Colonic mucosa (tissue), 4 donors: ENCODE data around the gene RABGAP1L. TPM values are rescaled to one million over a fixed set of nuclear protein-coding genes. Genes with fewer than 3 reads are reported as not detected.
"Not testable (repeated sequence)": the region's sequence is repeated elsewhere in the genome, so short reads cannot be mapped to it uniquely, and the experiment has no call there.

Experiments
- DNase-seq: peaks from one replicate; pipeline ENCODE4 v3.0.0-alpha.2; 2020
- H3K27ac ChIP-seq: fragments of 200-600 bp; one replicate; pipeline ENCODE4 v1.8.0; 2021
- H3K27me3 ChIP-seq: fragments of 200-600 bp; one replicate; pipeline ENCODE4 v1.8.0; 2021
- H3K36me3 ChIP-seq: fragments of 200-600 bp; one replicate; pipeline ENCODE4 v1.8.0; 2021
- H3K4me1 ChIP-seq: fragments of 200-600 bp; one replicate; pipeline ENCODE4 v1.8.0; 2021; ENCODE audit warnings: mild to moderate bottlenecking
- H3K4me3 ChIP-seq: fragments of 200-600 bp; one replicate; pipeline ENCODE4 v1.8.0; 2021
- H3K9ac ChIP-seq, 2 donors: one replicate each; pipeline ENCODE4 v1.7.0; 2013; ENCODE audit warnings: control low read depth in 2 of 2, low read depth in 2 of 2, low read length in 2 of 2
- H3K9me3 ChIP-seq: fragments of 200-600 bp; one replicate; pipeline ENCODE4 v1.8.0; 2021
- intact Hi-C: fragments of 100-400 bp; cut with DNase I; formaldehyde crosslinking; loops from one replicate; pipeline ENCODE4 v1.14.1; 2022
- total RNA-seq, 2 donors: library from RNA; stranded (reverse); fragmentation: NEBNext Ultra II Directional in 1 of 2; extraction: Animal tissue kit (Norgen Biotek cat#: 25700) in 1 of 2; gene quantifications; one replicate each; pipeline ENCODE4 v1.2.1, GENCODE V29; 2021
- TF ChIP-seq, protein P1 (sequence below): fragments of 200-600 bp; IDR thresholded peaks from one replicate; pipeline ENCODE4 v1.8.0; 2022; ENCODE audit warnings: antibody characterized with exemption, mild to moderate bottlenecking
- donor health status: healthy.
- donor health status: DM: no; HTN: no; CAD: no.
- donor health status: DM: no; HTN: no; CAD: no.

Gene RABGAP1L
- total RNA-seq, 2 donors from 2014 or later: 50.3 to 87.0 TPM

- Histone ChIP-seq H3K9ac (no peak overlapping the region), H3K27me3 (no peaks in the 10 kb centered on the region), H3K27ac (no peak overlapping the region), H3K36me3 (no peaks in the 10 kb centered on the region), H3K4me1 (no peaks in the 10 kb centered on the region), H3K9me3 (peaks cover 3% of the 10 kb centered on the region), H3K4me3 (no peak overlapping the region)
- no peak for DNase-seq
- intact Hi-C loops: no loop called here
- TF ChIP-seq, protein P1, sequence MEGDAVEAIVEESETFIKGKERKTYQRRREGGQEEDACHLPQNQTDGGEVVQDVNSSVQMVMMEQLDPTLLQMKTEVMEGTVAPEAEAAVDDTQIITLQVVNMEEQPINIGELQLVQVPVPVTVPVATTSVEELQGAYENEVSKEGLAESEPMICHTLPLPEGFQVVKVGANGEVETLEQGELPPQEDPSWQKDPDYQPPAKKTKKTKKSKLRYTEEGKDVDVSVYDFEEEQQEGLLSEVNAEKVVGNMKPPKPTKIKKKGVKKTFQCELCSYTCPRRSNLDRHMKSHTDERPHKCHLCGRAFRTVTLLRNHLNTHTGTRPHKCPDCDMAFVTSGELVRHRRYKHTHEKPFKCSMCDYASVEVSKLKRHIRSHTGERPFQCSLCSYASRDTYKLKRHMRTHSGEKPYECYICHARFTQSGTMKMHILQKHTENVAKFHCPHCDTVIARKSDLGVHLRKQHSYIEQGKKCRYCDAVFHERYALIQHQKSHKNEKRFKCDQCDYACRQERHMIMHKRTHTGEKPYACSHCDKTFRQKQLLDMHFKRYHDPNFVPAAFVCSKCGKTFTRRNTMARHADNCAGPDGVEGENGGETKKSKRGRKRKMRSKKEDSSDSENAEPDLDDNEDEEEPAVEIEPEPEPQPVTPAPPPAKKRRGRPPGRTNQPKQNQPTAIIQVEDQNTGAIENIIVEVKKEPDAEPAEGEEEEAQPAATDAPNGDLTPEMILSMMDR: no peak
Measured at GRCh38 chr1:174324493-174324892, 165.2 kb downstream of the RABGAP1L start.

GRCh38 chr1:174324939-174325338 is 165.6 kb downstream of the RABGAP1L start:
- Histone ChIP-seq H3K36me3 (no peaks in the 10 kb centered on the region), H3K9me3 (peaks cover 3% of the 10 kb centered on the region), H3K4me1 (no peaks in the 10 kb centered on the region), H3K4me3 (no peak overlapping the region), H3K27ac (no peak overlapping the region), H3K27me3 (no peaks in the 10 kb centered on the region), H3K9ac (no peak overlapping the region)
- intact Hi-C loops: no loop called here
- TF ChIP-seq, protein P1: no peak
- no peak for DNase-seq

DNA sequence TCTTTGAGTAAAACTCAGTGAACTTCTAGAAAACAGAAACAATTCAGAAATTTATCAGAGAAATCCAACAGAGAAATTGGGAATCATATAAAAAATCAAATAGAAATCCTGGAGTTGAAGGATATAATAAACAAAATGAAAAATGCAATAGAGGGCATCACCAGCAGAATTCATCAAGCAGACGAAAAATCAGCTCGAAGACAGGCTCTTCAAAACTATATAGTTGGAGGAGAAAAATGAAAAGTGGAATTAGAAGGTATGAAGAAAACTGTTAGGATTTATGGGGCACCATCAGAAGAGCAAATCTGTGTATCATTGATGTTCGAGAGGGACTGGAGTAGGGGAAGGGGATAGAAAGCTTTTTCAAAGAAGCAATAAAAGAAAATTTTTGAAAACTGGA is 167.0 kb downstream of the RABGAP1L start:
- TF ChIP-seq, protein P1: no peak
- Histone ChIP-seq H3K4me1 (no peaks in the 10 kb centered on the region), H3K27me3 (no peaks in the 10 kb centered on the region), H3K27ac (no peak overlapping the region), H3K9ac (no peak overlapping the region), H3K36me3 (no peaks in the 10 kb centered on the region), H3K9me3 (no peaks in the 10 kb centered on the region), H3K4me3 (no peak overlapping the region)
- intact Hi-C loops: no loop called here
- DNase-seq: no peak

DNA sequence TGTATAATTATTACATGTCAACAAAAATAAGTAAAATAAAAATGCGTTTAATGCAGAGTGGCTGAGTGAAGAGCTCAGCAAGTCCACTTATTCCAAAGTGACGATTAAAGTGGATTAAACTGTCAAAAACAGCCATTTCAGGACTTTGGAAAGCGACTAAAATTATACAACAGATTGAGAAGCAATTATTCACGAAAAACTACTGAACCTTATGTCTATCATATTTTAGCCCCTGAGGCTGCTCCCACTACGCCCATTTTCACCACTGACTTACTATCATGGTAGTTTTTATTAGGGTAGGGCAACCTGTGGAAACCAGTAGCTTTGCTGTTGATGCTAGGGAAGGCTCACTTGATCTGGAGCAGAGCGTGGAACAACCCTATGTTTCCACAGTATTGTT is 174.1 kb downstream of the RABGAP1L start:
- intact Hi-C loops: no loop called here
- Histone ChIP-seq H3K27ac (no peak overlapping the region), H3K9ac (no peak overlapping the region), H3K36me3 (no peaks in the 10 kb centered on the region), H3K27me3 (no peaks in the 10 kb centered on the region), H3K4me1 (no peaks in the 10 kb centered on the region), H3K9me3 (no peaks in the 10 kb centered on the region), H3K4me3 (no peak overlapping the region)
- no peak for DNase-seq
- TF ChIP-seq, protein P1: no peak

DNA sequence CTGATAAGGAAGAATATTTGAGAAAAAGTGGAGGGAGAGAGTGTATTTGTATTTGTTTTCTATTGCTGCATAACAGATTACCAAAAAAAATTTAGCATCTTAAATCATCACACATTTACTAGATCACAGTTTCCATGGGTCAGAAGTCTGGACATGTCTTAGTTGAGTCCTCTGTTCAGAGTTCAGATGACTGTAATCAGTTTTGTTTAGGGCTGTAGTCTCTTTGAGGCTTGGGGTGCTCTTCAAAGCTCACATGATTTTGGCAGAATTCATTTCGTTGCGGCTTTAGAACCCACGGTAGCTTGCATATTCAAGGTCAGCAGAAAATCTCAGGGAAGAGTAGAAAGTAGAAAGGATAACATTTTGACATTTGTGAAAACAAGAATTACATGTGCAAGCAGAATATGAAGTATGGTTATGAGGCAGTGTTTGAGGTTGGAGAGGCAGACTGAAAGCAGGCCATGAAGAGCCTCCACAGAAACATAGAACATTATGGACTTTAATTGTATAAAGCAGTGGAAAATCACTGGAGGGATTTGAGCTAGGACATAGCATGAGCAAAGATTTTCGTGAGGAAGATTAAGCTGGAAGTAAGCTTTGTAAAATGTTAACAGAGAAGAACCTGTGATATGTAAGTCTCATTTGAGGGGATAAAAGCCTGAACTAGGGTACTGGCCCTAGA is 177.8 kb downstream of the RABGAP1L start:
- Histone ChIP-seq H3K36me3 (no peaks in the 10 kb centered on the region), H3K9ac (no peak overlapping the region), H3K9me3 (no peaks in the 10 kb centered on the region), H3K27me3 (no peaks in the 10 kb centered on the region), H3K4me3 (no peak overlapping the region), H3K4me1 (no peaks in the 10 kb centered on the region), H3K27ac (no peak overlapping the region)
- intact Hi-C loops: no loop called here
- DNase-seq: no peak
- TF ChIP-seq, protein P1: no peak

GRCh38 chr1:174340404-174340803 is 181.1 kb downstream of the RABGAP1L start:
- H3K27ac ChIP-seq, H3K27me3 ChIP-seq, H3K4me3 ChIP-seq, intact Hi-C loops, H3K36me3 ChIP-seq, H3K9me3 ChIP-seq, H3K9ac ChIP-seq, DNase-seq, H3K4me1 ChIP-seq: not testable (repeated sequence)
